ENCODE measurements around the gene TBXA2R. TPM values are rescaled to one million over a fixed set of nuclear protein-coding genes. Genes with fewer than 3 reads are reported as not detected.

Gene TBXA2R
- total and polyA plus RNA-seq, 2 experiments from 2014 or later = 0.42 to 0.73 TPM

GRCh38 chr19:3590991-3591659, 15.6 kb downstream of the TBXA2R start:
- H3K4me2 ChIP-seq = no peak overlapping the region
- TF ChIP-seq ETS1 (IDR thresholded peaks at IDR 0.05) = no peak
- TF ChIP-seq ZNF114 (CRISPR knock-in tag; IDR thresholded peaks at IDR 0.05) = no peak
- no peak for TF ChIP-seq STAT1 (IDR thresholded peaks at IDR 0.05; ENCODE audit: unreplicated experiment)
- no peak for TF ChIP-seq EZH2phosphoT487 (IDR thresholded peaks at IDR 0.05; ENCODE audit: unreplicated experiment)
- TF ChIP-seq REST (IDR thresholded peaks at IDR 0.05; ENCODE audit: unreplicated experiment) = no peak
- TF ChIP-seq CREB1 (CRISPR knock-in tag; IDR thresholded peaks at IDR 0.05; ENCODE audit: low read depth) = no peak
- TF ChIP-seq NANOG (IDR thresholded peaks at IDR 0.05; ENCODE audit: borderline replicate concordance) = no peak
- TF ChIP-seq ZNF462 (CRISPR knock-in tag; IDR thresholded peaks at IDR 0.05) = no peak
- TF ChIP-seq ZNF331 (CRISPR knock-in tag; IDR thresholded peaks at IDR 0.05; ENCODE audit: low read depth) = no peak
- no peak for TF ChIP-seq CTCF (conservative IDR thresholded peaks at IDR 0.05; ENCODE audit: low read depth in 2 of 2)
- TF ChIP-seq EZH2 (IDR thresholded peaks at IDR 0.05; ENCODE audit: low read depth, unreplicated experiment) = no peak
- TF ChIP-seq JUNB (IDR thresholded peaks at IDR 0.05; ENCODE audit: unreplicated experiment) = no peak
- TF ChIP-seq POLR2AphosphoS5 (IDR thresholded peaks at IDR 0.05; ENCODE audit: low read depth) = no peak
- no peaks in the 10 kb centered on the region for H3K4me1 ChIP-seq (ENCODE audit: insufficient read depth)
- peaks cover 13% of the 10 kb centered on the region for H3K27me3 Mint-ChIP-seq (ENCODE audit: insufficient read depth, low read depth, poor library complexity)
- H2AFZ ChIP-seq = no peak overlapping the region
- no peak for DNase-seq (ENCODE audit: low spot score)
- H3K9me2 ChIP-seq (ENCODE audit: insufficient read depth) = no peaks in the 10 kb centered on the region
- peaks cover 3% of the 10 kb centered on the region; the same call in 2 of the 3 replicates for H3K36me3 Mint-ChIP-seq (ENCODE audit: low read depth)
- H3K9me3 Mint-ChIP-seq = peaks cover 17% of the 10 kb centered on the region
- H3K27ac Mint-ChIP-seq = no peak overlapping the region
- H3K79me2 ChIP-seq (replicated peaks; ENCODE audit: insufficient read depth) = no peaks in the 10 kb centered on the region
- ATAC-seq = no peak
- H3K4me1 Mint-ChIP-seq = no peaks in the 10 kb centered on the region
- peaks cover 6% of the 10 kb centered on the region; the same call in 1 of the 2 replicates for H3F3A ChIP-seq (replicated peaks; ENCODE audit: low read depth)
- H4K20me1 ChIP-seq (replicated peaks; ENCODE audit: insufficient read depth) = no peaks in the 10 kb centered on the region
- peaks cover 12% of the 10 kb centered on the region for H3K27me3 ChIP-seq (ENCODE audit: insufficient read depth)
- H3K4me3 Mint-ChIP-seq = no peak overlapping the region
- no peaks in the 10 kb centered on the region for H3K36me3 ChIP-seq (ENCODE audit: insufficient read depth)
- no peak overlapping the region for H3K27ac ChIP-seq (ENCODE audit: low read depth)
- H3K4me3 ChIP-seq = no peak overlapping the region

All from GM23338 (cell line).